UCSD-AML1 (cell line): Measurements from ENCODE around the gene CMBL.
A peak's percentile ranks its signal among the peaks of the same experiment; 100 is the strongest.
"Not testable (repeated sequence)": the region's sequence is repeated elsewhere in the genome, so short reads cannot be mapped to it uniquely, and the experiment has no call there.

Experiments
- DNase-seq: peaks from one replicate; lab custom pipeline; 2025; ENCODE audit not compliant: unreplicated experiment; lab: John Stamatoyannopoulos, UW

The CMBL gene

GRCh38 chr5:10262121-10262774 is 45.5 kb downstream of the CMBL start:
- no peak for DNase-seq

- DNase-seq: no peak
Observed at GRCh38 chr5:10261065-10261464, 46.6 kb downstream of the CMBL start.

DNA sequence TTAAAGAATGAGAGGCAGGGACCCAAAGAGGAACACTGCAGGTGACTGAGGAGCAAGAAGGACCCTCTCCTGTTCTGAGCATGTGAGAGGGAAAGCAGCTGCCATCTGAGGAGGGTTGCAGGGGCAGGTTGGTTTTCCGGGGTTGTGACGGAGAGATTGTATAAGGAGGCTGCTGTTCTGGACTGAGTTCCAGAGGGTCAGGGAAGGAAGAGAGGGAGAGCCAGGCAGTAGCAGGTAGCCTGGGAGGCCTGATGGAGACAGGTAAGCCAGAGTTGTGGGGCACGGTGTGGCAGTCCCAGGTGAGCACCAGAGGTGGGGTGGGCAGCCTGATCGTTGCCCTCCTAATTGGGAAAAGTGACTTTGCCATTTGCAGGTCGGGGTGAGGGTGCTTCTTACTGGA is 47.8 kb downstream of the CMBL start:
- no peak for DNase-seq

DNA sequence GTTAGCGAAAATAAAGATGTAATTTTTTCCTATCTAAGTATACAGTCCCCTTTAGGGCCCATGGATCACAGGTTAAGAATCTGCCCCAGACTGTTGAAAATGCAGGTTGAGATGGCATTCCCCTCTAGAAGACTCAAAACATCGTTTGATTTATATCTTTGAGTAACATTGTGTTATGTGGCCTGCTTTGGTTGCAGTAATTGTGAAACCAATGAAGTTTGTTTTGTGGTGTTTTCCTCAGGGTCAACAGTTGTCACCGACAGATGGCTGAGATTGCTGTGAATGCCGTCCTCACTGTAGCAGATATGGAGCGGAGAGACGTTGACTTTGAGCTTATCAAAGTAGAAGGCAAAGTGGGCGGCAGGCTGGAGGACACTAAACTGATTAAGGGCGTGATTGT is 49.8 kb downstream of the CMBL start:
- DNase-seq: no peak

DNA sequence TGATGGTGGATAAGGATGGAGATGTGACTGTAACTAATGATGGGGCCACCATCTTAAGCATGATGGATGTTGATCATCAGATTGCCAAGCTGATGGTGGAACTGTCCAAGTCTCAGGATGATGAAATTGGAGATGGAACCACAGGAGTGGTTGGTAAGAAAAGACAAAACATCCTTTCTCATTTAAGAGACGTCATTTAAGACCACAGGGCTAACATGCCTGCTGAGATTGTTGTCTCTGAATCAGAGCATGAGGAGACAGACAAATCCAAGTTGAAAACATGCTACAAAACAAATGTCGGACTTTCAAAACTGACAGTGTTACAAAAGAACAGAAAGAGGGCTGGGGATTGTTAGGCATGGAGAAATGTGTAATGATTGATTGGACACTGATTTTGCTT is 53.0 kb downstream of the CMBL start:
- DNase-seq: no peak

- no peak for DNase-seq
Observed at GRCh38 chr5:10253390-10253789, 54.3 kb downstream of the CMBL start.

DNA sequence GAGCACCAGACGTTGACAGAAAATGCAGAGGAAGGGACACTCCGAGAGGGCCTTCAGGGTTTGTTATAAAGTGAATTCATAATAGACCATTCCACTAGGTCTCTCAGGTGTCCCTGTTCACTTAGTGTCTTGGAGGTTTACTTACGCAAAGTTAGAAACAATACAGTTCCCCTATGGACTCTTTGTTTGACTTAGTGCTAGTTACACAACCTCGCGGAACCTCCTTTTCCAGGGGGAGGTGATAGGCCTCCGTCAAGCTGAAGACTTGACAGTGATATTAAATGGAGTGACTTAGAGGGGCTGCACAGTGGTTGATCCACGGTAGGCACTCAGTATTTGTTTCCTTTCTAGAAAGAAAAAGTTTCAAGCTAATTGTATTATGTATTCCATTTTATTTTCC is 56.3 kb downstream of the CMBL start:
- no peak for DNase-seq

- no peak for DNase-seq
Observed at GRCh38 chr5:10250806-10251276, 56.9 kb downstream of the CMBL start.

- DNase-seq: peak; percentile 93
Observed at GRCh38 chr5:10249948-10250805, 57.5 kb downstream of the CMBL start, which contains the start of gene CCT5. TSS of gene CCT5 (plus strand) at chr5:10250280. CDS start at chr5:10250341, 61 bp downstream.

DNA sequence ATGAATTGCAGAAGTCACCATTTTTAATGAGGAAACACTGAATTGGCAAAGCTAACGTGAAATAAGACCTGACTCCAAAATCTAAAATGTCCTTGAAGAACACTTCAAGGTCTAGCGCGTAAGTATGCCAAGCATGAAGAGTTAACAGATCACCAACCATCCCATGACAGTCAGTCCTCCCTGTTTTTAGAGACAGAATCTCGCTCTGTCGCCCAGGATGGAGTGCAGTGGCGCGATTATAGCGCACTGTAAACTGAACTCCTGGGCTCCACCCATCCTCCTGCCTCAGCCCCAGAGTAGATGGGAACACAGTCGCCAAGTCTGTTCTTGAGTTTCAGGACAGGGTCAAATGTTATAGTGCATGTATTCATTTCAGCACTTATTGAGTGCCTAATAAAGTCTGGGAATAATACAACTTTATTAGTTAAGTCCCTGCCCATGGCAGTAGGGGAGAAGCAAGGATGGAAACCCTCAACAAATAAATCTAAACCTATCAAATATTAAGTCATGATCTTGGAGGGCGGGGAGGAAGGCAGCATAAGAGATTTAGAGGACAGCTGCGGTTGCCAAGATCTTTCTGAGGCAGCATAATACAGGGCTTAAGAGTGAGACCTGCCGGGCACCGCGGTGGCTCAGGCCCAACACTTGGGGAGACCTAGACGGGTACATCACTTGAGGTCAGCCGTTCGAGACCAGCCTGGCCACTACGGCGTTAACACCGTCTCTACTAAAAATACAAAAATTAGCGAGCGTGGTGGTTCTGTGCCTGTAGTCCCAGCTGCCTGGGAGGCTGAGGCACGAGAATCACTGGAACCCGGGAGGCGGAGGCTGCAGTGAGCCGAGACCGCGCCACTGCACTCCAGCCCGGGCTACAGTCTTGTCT is 59.1 kb downstream of the CMBL start:
- DNase-seq: no peak

GRCh38 chr5:10247217-10247616 is 60.5 kb downstream of the CMBL start:
- not testable (repeated sequence) for DNase-seq

- DNase-seq: no peak
Observed at GRCh38 chr5:10246761-10247160, 60.9 kb downstream of the CMBL start.

GRCh38 chr5:10244342-10244944 is 63.3 kb downstream of the CMBL start:
- DNase-seq: no peak

- DNase-seq: no peak
Observed at GRCh38 chr5:10243660-10244240, 64.0 kb downstream of the CMBL start.

DNA sequence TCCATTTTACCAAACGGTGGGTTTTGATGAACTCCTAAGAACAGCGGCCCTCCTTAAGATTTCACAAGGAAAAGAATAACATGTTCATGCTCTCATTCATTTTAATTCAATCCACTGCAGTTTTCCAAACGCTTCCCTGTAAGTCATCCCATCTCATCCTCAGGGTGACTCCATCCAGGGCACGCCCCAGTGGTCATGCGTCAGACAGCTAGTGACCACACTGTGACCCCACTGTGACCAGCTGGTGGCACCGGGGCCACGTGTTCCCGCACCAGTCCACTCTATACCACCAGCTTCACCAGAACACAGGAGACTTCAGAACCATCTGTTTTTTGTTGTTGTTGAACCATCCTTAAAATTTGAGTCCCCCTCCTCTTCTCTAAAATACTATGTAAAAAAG is 72.4 kb downstream of the CMBL start:
- no peak for DNase-seq

DNA sequence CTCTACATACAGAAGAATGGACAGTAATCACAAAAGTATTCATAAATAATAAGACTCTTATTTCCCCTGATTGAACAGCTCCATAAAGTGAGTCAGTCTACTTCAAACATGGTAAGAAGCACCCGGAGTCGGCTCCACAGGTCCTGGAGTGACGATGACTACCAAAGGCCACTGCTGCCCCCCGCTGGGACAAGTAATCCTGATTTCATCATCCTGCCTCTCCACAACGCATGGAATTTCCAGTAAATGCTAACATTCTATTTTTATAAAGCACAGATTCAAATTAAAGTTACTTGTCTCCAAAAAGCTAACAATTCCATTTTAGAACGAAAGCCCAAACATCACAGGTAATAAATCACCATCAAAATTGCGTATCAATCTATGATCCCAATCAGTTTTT is 74.2 kb downstream of the CMBL start:
- DNase-seq: no peak

DNA sequence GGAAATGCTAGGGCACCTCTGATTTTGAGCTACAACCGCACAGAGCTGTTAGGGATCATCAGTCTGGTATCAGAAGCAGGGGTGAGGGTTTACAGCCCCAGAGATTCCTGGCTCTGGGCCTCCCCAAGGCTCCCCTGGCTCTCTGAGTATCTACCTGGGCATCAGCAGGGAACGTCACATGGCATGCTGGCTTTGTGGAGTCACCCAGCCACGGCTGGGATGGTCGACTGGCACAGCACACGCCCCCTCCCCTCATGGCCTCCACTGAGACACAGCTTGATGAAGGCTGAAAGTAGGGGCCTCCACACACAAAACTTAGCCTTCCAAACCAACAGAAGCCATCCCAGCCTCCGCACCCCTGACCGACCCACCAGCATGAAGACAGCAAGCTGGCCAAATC is 74.7 kb downstream of the CMBL start:
- DNase-seq: no peak

DNA sequence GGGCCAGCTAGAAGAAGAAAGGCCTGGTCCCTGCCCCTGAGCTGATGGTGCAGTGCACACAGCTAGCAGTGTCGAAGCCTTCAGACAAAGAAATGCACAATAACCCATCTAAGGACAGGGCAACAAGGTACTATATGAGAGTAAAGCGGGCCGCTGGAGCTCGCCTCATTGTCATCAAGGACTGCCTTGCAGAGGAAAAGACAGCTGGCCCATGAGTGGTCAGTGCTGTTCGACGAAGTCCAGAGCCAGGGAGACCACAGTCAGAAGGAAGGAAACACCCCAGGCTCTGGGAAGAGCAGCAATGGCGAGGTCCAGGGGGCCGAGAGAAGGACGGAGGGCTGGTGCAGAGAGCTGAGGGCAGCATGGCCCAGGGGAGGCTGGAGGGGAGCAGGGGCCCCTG is 75.3 kb downstream of the CMBL start:
- DNase-seq: no peak

GRCh38 chr5:10229306-10230048 is 78.2 kb downstream of the CMBL start:
- no peak for DNase-seq

DNA sequence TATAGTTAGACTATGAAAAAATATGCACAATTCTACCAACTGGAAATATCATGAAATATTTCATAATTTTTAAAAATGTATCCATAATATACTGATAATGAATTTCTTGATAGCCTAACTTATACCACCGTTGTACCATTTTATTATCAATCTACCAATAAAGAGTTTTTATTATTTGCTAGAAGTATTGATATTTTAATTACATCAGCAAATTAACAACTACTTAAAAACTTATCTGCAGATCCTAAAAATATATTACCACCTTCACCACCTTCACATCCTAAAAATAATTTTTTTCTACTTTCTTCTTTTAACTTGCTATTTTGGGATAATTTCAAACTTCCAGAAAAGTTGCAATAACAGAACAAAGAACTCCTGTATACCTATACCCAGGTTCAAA is 79.4 kb downstream of the CMBL start:
- no peak for DNase-seq
